Motor neuron (in vitro differentiated cells): ENCODE measurements around the gene SIN3B. TPM values are rescaled to one million over a fixed set of nuclear protein-coding genes. Genes with fewer than 3 reads are reported as not detected.
"Not testable (repeated sequence)": the region's sequence is repeated elsewhere in the genome, so short reads cannot be mapped to it uniquely, and the experiment has no call there.

ENCODE experiments used
- ATAC-seq, 8 experiments: fragments of 200-7000 bp; cut with Tn5 transposase; replicated peaks in 6 of 8; 2 replicates each; pipeline ENCODE4 v1.8.0; 2021; ENCODE audit warnings: mild to moderate bottlenecking in 8 of 8, moderate library complexity in 8 of 8
- H3K27ac ChIP-seq, 2 donors: fragments of 250-450 bp; sonication (Bioruptor Pico); 2 replicates each; pipeline ENCODE4 v1.9.0; 2021; ENCODE audit warnings: antibody characterized with exemption in 2 of 2, mild to moderate bottlenecking in 2 of 2, moderate library complexity in 1 of 2
- H3K4me1 ChIP-seq, 2 donors: fragments of 250-450 bp; sonication (Bioruptor Pico); replicated peaks in 1 of 2; 2 replicates each; pipeline ENCODE4 v1.6.1; 2021; ENCODE audit warnings: antibody characterized with exemption in 2 of 2, mild to moderate bottlenecking in 2 of 2, moderate library complexity in 1 of 2
- H3K4me3 ChIP-seq, 5 donors: fragments of 250-450 bp; sonication (Bioruptor Pico); 2 replicates each; pipeline ENCODE4 v1.9.0; 2021; ENCODE audit warnings: antibody characterized with exemption in 5 of 5, mild to moderate bottlenecking in 5 of 5, moderate library complexity in 4 of 5
- WGBS, 10 experiments: fragments of 450-650 bp; shearing (Covaris generic); methylation state at CpG; one replicate each; pipeline ENCODE4 v1.0.0; 2022; 5-methylcytosine and 5-hydroxymethylcytosine counted together
- in situ Hi-C, 9 experiments: fragments of 400-800 bp; cut with MboI; loops; one replicate each; pipeline ENCODE4 v1.15.0; 2021; ENCODE audit warnings: low sequenced_read_pairs in 9 of 9, low pct_unique_long_range_greater_than_20kb in 2 of 9; ENCODE audit not compliant: unreplicated experiment in 9 of 9
- total RNA-seq, 8 experiments: library from RNA; unstranded; fragments of 300-600 nt; gene quantifications; 2 replicates each; pipeline versions ENCODE4 v1.2.3 to v1.2.4, GENCODE V29; 2022

The SIN3B gene
- total RNA-seq, result 10 to 100 TPM; 23.3 to 59.3 (median 30.5) TPM

DNA sequence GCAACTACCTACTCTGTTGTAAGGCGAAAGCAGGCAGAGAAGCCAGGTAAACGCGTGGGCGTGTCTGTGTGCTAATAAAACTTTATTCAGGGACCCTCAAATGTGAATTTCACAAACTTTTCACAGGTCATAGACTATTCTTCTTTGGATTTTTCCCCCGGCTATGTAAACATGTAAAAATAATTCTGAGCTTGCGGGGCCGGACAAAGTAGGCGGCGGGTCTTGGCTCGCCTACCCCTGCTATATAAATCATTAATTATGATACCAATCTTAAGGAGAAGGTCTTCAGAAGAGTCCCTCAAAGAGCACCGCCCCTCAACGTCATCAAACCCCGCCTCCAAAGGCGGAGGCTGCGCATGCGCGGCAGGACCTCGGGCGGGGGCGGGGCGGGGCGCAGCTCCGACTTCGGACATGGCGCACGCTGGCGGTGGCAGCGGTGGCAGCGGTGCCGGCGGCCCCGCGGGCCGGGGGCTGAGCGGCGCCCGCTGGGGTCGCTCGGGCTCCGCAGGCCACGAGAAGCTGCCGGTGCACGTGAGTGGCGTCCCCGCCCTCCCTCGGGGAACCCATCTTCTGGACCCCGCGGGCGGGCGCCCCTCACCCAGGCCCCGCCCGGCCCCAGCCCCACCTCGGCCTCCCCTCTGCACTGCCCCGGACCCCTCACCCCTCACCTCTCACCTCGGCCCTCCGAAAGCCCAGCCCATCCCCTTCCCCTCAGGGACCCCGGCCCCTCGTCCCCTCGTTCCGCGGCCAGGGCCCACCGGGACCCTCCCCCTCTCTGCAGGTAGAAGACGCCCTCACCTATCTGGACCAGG, at the start of gene SIN3B:
Gene SIN3B, plus strand, starts transcription at position 389 of the 812 bp plus-strand sequence. Its CDS starts 23 bp downstream, at position 412.
- ATAC-seq, result peak; percentile 13 to 91 (median 84)
- 0 to 37% (median 14%) methylated on average over 1 to 12 of the region's 63 CpGs; no CpG with 5 or more reads in 3 of the 10 experiments for WGBS, 10 experiments
- H3K4me3 ChIP-seq, result peak within 1 kb of the TSS; percentile 66 to 99 (median 82)
- H3K27ac ChIP-seq, result peak within 1 kb of the TSS; percentile 9 to 57
- in situ Hi-C loops, result no loop called here
- peaks cover 14 to 17% of the 10 kb centered on the region in 2 donors for H3K4me1 ChIP-seq

- in situ Hi-C loops, result loop anchor here in 1 of 9 experiments (25.0 kb wide), 1 partner anchor 258 kb away; the partner anchor contains the start of gene CPAMD8
- no peaks in the 10 kb centered on the region for H3K4me1 ChIP-seq
- 43 to 100% (median 63%) methylated on average over 1 to 3 of the region's 3 CpGs; no CpG with 5 or more reads in 4 of the 10 experiments for WGBS, 10 experiments
- H3K4me3 ChIP-seq, result no peak overlapping the region
- ATAC-seq, result no peak
- H3K27ac ChIP-seq, result no peak overlapping the region
Measured at GRCh38 chr19:16779539-16780163, 49.5 kb upstream of the SIN3B start.

GRCh38 chr19:16782719-16783118, 46.5 kb upstream of the SIN3B start:
- H3K4me1 ChIP-seq, result no peaks in the 10 kb centered on the region
- no peak for ATAC-seq
- in situ Hi-C loops, result loop anchor here in 1 of 9 experiments (25.0 kb wide), 1 partner anchor 255 kb away; the partner anchor contains the start of gene CPAMD8
- H3K4me3 ChIP-seq, result no peak overlapping the region
- WGBS, 10 experiments, result 48 to 75% (median 60%) methylated on average over 1 of the region's 1 CpG; no CpG with 5 or more reads in 6 of the 10 experiments
- H3K27ac ChIP-seq, result no peak overlapping the region

DNA sequence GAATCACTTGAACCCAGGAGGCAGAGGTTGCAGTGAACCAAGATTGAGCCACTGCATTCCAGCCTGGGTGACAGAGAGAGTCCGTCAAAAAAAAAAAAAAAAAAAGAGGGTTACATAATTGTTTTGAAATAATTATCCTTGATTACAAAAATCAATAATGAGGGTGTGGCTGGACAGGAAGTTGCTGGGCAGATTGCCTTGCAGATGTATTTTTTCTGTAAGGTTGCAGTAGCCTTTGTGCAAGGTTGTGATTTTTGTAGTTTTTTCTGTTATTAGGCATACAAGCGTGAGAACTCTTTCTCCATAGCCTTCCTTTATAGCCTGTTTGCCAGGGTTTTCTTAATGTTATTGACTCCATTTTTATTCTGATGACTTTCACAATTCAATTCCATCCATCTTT, 40.7 kb upstream of the SIN3B start:
- H3K27ac ChIP-seq, result no peak overlapping the region
- no peak for ATAC-seq
- in situ Hi-C loops, result loop anchor here in 1 of 9 experiments (25.0 kb wide), 1 partner anchor 249 kb away; the partner anchor contains the start of gene CPAMD8
- H3K4me3 ChIP-seq, result no peak overlapping the region
- WGBS, 10 experiments, result 81 to 100% (median 90%) methylated on average over 1 to 2 of the region's 2 CpGs; no CpG with 5 or more reads in 1 of the 10 experiments
- H3K4me1 ChIP-seq, result no peaks in the 10 kb centered on the region

DNA sequence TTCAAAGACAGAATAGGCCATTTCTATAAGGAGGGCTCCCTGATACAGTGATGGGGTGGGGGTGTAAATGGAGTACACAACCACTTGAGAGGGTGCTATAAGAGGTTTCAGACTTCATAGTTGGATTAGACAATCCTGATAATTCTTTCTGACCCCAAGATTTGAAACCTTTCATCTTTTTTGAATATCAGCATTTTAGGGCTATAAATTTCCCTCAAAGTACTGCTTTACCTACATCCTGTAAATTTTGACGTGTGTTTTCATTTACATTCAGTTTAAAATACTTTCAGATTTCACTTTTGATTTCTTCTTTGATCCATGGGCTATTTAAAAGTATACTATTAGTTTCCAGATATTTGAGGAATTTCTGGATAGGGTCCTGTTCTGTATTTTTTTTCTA, 40.0 kb upstream of the SIN3B start:
- in situ Hi-C loops, result loop anchor here in 1 of 9 experiments (25.0 kb wide), 1 partner anchor 248 kb away; the partner anchor contains the start of gene CPAMD8
- Histone ChIP-seq H3K4me3 (no peak overlapping the region), H3K27ac (no peak overlapping the region), H3K4me1 (no peaks in the 10 kb centered on the region)
- no peak for ATAC-seq
- WGBS, 10 experiments, result 58 to 92% (median 75%) methylated on average over 1 of the region's 1 CpG; no CpG with 5 or more reads in 1 of the 10 experiments

- no peak overlapping the region for H3K4me3 ChIP-seq
- 14 to 33% (median 30%) methylated on average over 1 of the region's 1 CpG; no CpG with 5 or more reads in 7 of the 10 experiments for WGBS, 10 experiments
- H3K27ac ChIP-seq, result no peak overlapping the region
- ATAC-seq, result no peak
- in situ Hi-C loops, result loop anchor here in 1 of 9 experiments (25.0 kb wide), 1 partner anchor 247 kb away; the partner anchor contains the start of gene CPAMD8
- H3K4me1 ChIP-seq, result no peaks in the 10 kb centered on the region
Measured at GRCh38 chr19:16790051-16790450, 39.1 kb upstream of the SIN3B start.

DNA sequence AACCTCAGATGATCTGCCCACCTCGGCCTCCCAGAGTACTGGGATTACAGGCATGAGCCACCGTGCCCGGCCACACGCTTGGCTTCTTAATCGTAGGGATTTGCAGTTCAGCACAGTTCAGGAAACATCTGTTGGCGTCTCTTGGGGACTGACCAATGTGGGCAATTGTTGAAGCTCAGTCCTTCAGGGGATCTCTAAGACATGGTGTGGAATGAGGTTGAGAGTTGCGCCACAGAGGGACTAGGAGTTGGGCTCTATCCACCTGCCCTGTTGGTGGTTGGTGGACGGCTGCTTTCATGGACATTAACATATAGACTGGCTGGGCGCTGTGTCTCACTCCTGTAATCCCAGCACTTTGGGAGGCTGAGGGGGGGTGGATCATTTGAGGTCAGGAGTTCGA, 37.3 kb upstream of the SIN3B start:
- WGBS, 10 experiments, result 10 to 100% (median 83%) methylated on average over 1 to 8 of the region's 10 CpGs; no CpG with 5 or more reads in 3 of the 10 experiments
- H3K4me1 ChIP-seq, result no peaks in the 10 kb centered on the region
- in situ Hi-C loops, result loop anchor here in 1 of 9 experiments (25.0 kb wide), 1 partner anchor 245 kb away; the partner anchor contains the start of gene CPAMD8
- H3K27ac ChIP-seq, result no peak overlapping the region
- H3K4me3 ChIP-seq, result no peak overlapping the region
- no peak for ATAC-seq

DNA sequence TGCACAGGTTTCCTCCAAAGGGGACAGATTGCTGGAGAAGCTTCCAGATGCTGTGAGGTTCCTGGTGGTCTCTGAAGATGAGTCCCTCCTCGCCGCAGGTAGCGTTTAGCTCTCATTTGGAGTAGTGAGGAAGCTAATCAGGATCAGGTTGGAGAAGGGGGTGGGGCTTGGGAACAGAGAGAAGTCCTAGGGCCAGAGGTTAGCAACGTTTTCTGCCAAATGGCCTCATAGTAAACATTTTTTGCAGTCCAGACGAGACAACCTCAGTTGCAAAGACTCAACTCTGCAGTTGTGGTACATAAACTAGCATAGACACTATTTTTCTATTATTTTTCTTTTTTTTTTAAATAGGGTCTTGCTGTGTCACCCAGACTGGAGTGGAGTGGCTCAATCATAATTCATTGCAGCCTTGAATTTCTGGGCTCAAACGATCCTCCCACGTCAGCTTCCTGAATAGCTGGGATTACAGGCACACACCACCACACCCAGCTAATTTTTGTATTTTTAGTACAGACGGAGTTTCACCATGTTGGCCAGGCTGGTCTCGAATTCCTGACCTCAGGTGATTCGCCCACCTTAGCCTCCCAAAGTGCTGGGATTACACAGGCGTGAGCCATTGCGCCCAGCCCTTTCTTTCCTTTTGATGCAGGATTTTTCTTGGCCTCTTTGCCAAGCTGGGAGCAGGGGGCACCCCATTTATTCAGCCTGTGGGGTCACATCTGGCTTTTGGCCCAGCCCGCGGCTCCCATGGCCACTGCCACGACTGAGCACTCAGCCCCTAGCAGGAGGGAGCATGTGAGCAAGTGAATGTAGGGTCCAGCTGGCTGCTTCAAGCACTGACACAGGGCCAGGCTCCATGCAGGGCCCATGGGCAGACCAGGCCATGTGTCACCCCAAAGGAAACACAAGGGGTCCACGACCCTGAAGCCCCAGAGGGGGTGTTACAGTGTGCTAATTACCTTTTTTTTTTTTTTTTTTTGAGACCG, 34.4 kb upstream of the SIN3B start:
- Histone ChIP-seq H3K27ac (no peak overlapping the region), H3K4me3 (no peak overlapping the region), H3K4me1 (no peaks in the 10 kb centered on the region)
- 15 to 81% (median 59%) methylated on average over 1 to 14 of the region's 17 CpGs; no CpG with 5 or more reads in 2 of the 10 experiments for WGBS, 10 experiments
- ATAC-seq, result peak in 2 of 8 experiments; percentile 56 to 93
- in situ Hi-C loops, result loop anchor here in 1 of 9 experiments (25.0 kb wide), 1 partner anchor 243 kb away; the partner anchor contains the start of gene CPAMD8

DNA sequence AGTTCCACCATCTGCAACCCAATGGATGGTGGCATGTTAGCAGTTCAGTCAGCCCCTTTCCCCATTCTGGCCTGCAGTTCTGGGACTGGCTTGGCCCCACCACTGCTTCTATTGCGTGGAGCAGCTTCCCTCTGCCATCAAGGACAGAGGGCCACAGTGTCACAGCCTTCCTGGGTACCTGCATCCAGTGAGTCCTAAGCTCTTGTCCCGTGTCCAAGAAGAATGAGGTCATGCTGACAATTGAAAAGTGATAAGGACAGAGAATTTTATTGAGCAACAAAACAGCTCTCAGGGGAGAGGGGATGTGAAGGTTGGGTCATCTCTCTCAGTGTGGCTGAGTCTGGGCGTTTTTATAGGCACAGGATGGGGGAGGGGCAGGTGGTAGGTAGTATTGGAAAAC, 33.5 kb upstream of the SIN3B start:
- H3K4me3 ChIP-seq, result no peak overlapping the region
- no peak overlapping the region for H3K27ac ChIP-seq
- 0 to 83% (median 39%) methylated on average over 1 to 3 of the region's 3 CpGs; no CpG with 5 or more reads in 3 of the 10 experiments for WGBS, 10 experiments
- no peak for ATAC-seq
- in situ Hi-C loops, result loop anchor here in 1 of 9 experiments (25.0 kb wide), 1 partner anchor 242 kb away; the partner anchor contains the start of gene CPAMD8
- H3K4me1 ChIP-seq, result no peaks in the 10 kb centered on the region

DNA sequence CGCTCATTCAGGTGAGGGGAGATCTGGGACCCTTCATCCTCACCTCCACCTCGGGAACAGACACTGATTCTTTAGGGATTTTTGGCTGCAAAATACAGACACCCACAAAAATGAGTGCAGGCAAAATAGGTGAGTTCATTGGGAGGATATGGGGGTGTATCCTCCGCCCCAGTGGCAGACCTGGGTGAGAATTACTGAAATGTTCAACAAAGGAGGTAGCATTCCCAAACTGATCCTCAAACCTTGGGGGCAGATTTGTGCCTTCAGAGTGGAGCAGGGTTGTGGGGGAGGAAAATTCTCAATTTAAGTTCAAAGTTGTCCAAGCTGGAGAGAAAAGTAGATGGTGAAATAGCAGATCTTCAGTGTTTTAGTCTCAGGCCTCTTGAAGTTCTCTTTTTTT, 31.3 kb upstream of the SIN3B start:
- Histone ChIP-seq H3K27ac (no peak overlapping the region), H3K4me1 (no peaks in the 10 kb centered on the region), H3K4me3 (no peak overlapping the region)
- no peak for ATAC-seq
- in situ Hi-C loops, result loop anchor here in 1 of 9 experiments (25.0 kb wide), 1 partner anchor 239 kb away; the partner anchor contains the start of gene CPAMD8
- 45 to 100% (median 61%) methylated on average over 1 to 2 of the region's 3 CpGs; no CpG with 5 or more reads in 5 of the 10 experiments for WGBS, 10 experiments

DNA sequence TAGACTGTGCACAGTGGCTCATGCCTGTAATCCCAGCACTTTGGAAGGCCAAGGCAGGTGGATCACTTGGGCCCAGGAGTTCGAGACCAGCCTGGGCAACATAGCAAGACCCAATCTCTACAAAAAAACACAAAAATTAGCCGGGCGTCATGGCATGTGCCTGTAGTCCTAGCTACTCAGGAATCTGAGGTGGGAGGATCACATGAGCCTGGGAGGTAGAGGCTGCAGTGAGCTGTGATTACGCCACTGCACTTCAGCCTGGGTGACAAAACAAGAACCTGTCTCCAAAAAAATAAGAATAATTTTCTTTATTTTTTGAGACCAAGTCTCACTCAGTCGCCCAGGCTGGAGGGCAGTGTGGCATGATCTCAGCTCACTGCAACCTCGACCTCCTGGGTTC, 30.9 kb upstream of the SIN3B start:
- H3K4me3 ChIP-seq, ATAC-seq: not testable (repeated sequence)
- in situ Hi-C loops, result loop anchor here in 1 of 9 experiments (25.0 kb wide), 1 partner anchor 239 kb away; the partner anchor contains the start of gene CPAMD8

More for the DNA sequence above, 30.9 kb upstream of the SIN3B start:
- WGBS, 10 experiments, result 10 to 100% (median 69%) methylated on average over 1 to 6 of the region's 6 CpGs
- not testable (repeated sequence) for H3K4me1 ChIP-seq, H3K27ac ChIP-seq
